Measurements from ENCODE around the gene PPP1CA. TPM values are rescaled to one million over a fixed set of nuclear protein-coding genes. Genes with fewer than 3 reads are reported as not detected.

Gene PPP1CA
- total RNA-seq, 1 donor: 129 TPM

DNA sequence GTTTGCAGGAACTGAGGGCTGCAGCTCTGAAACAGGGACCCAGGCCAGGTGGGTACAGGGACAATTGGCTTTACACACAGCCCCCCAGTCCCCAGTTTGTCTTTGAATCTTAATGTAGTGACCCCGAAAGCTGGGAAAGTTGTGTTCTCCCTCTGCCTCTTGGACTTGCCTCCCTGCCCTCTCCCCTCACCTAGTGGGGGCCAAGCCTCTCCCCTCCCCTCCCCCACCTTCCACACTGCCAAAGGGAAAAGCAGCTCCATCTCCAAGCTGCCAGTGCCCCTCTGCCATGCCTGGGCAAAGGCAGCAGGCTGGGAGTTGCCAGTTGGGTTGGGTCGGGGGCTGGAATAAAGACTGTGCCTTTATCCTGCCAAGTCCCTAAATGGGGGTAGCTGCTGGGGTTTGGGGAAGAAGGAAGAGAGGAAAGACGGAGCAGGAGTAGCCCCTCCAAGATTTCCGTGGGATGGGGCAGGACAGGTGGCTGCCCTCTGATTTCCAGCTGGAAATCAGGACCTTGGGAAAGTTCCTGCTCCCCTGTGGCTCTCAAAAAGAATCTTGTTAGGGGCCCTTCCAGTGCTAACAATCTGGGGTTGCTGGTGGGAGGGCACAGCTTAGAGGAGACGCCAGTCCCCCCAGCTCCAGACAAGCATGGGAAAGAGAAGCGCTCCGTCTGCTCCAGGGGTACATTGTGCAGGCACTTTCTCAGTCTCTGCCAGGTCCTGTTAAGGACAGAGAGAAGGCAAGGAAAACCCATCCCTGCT, 25.4 kb downstream of the PPP1CA start:
- H3K4me3 ChIP-seq (ENCODE audit: low read depth, low read length): no peak overlapping the region
- no peak for TF ChIP-seq CTCF (IDR thresholded peaks at IDR 0.05; ENCODE audit: insufficient read depth, low read length)
- DNase-seq (ENCODE audit: low read depth): no peak

GRCh38 chr11:67375320-67376055, 26.2 kb downstream of the PPP1CA start:
- TF ChIP-seq CTCF (IDR thresholded peaks at IDR 0.05; ENCODE audit: insufficient read depth, low read length): no peak
- no peak overlapping the region for H3K4me3 ChIP-seq (ENCODE audit: low read depth, low read length)
- no peak for DNase-seq (ENCODE audit: low read depth)

DNA sequence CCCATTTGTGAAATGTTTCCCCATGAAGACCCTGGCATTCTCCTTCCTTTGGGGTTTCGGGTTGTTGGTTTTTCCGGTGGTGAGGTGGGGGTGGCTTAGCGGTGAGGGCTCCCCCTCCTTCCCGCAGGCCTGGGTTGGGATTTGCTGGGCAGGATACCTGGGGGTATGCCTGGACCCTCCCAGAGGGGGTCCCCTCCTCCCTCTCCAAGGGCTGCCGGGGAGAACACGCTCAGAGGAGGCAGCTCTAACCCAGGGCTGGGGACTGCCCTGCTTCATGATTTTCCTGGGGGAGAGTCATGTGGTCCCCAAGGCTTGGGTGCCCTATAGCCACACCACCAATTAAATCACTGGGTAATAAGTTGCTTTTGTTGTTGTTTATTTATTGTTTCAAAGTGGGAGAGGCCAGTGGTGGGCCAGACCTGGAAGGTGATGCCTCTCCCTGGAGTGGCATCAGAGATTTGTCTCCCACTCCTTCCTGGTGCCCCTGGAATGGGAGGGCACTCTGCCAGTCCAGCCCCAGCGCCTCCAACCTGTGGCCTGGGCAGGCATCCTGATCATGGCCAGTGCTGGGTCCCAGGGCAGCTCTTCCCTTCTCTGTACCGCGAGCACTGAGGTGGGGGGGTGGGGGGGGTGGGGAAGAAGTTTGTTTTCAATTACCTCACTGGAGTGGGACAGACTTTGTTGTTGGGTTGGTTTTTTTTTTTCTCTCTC, 26.9 kb downstream of the PPP1CA start:
- DNase-seq (ENCODE audit: low read depth): no peak
- no peak for TF ChIP-seq CTCF (IDR thresholded peaks at IDR 0.05; ENCODE audit: insufficient read depth, low read length)
- peak overlapping the region; percentile 70 for H3K4me3 ChIP-seq (ENCODE audit: low read depth, low read length)

GRCh38 chr11:67373648-67374570, 27.7 kb downstream of the PPP1CA start:
- TF ChIP-seq CTCF (IDR thresholded peaks at IDR 0.05; ENCODE audit: insufficient read depth, low read length): peak; percentile 52
- H3K4me3 ChIP-seq (ENCODE audit: low read depth, low read length): peak overlapping the region; percentile 70
- DNase-seq (ENCODE audit: low read depth): peak; percentile 98

- DNase-seq (ENCODE audit: low read depth): peak; percentile 57
- peak within 1 kb of the TSS; percentile 70 for H3K4me3 ChIP-seq (ENCODE audit: low read depth, low read length)
- TF ChIP-seq CTCF (IDR thresholded peaks at IDR 0.05; ENCODE audit: insufficient read depth, low read length): no peak
These were observed 28.5 kb downstream of the PPP1CA start, which contains the start of gene CLCF1 for GRCh38 chr11:67372993-67373647. CLCF1 (minus strand) TSS chr11:67373598; CDS start chr11:67373539, 59 bp downstream.

Data from fibroblast of the aortic adventitia (primary cell).